ENCODE results near the gene AUH. TPM values are rescaled to one million over a fixed set of nuclear protein-coding genes. Genes with fewer than 3 reads are reported as not detected.
A peak's percentile ranks its signal among the peaks of the same experiment; 100 is the strongest.

AUH gene
- total RNA-seq, 1 experiment from 2014 or later, result 21.7 TPM

DNA sequence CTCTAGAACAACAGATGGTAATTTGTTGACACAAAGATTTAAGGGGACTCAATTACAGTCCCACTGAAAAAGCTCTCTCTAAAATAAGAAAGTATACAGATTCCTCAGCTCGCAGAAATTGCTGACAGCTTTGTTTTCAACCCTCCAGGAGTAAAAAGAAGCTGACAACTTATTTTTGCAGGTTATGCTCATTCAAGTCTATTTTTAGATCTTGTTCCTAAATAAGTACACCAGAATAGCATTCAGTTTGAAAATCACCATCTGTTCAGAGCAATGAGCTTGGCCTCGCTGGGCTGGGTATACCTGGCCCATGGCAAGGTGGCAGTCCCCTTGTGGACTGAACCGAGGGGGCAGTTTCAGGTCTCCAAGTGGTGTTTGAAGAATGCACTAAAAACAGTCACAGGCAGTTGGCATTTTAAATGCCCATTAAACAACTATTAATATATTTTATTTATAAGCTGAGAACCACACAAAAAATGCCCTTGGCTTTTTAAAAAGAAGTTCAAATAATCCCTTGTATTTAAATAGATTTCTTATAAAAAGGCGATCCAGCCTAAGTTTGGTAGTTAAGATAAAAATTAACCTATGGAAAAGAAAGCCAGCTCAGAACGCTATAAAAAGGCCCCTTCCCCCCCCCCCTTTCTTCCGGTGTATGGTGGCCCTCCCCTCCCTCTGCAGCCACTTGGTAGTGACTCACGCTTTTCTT is 169.2 kb downstream of the AUH start:
- H2BK5ac ChIP-seq (ENCODE audit: insufficient read length, low read length), result no peak overlapping the region
- H3K27me3 ChIP-seq (ENCODE audit: insufficient read depth, low read length), result peaks cover 4% of the 10 kb centered on the region; the same call in 1 of the 2 replicates
- H3K18ac ChIP-seq (ENCODE audit: insufficient read length, low read depth, low read length), result no peak overlapping the region
- no peaks in the 10 kb centered on the region for H3K9me3 ChIP-seq (ENCODE audit: control insufficient read depth, low read depth, low read length)
- Mint-ChIP-seq H3K4me3 (peak overlapping the region; percentile 72 to 83; a peak in 4 of 5 replicates), H3K27me3 (ENCODE audit: low read depth) (peaks cover 50% of the 10 kb centered on the region), H3K27ac (no peak overlapping the region), H3K36me3 (ENCODE audit: insufficient read depth in 1 of 3, low read depth in 3 of 3) (peaks cover 0 to 10% (median 0%) of the 10 kb centered on the region in 3 experiments; a peak in 3 of 7 replicates), H3K9me3 (peaks cover 6 to 19% of the 10 kb centered on the region in 2 experiments; a peak in 3 of 5 replicates), H3K4me1 (peaks cover 10 to 20% of the 10 kb centered on the region in 2 experiments)
- H4K91ac ChIP-seq (ENCODE audit: insufficient read length, low read depth, low read length), result no peak overlapping the region
- no peaks in the 10 kb centered on the region for H3K79me1 ChIP-seq (ENCODE audit: insufficient read depth, low read depth, low read length, poor library complexity, severe bottlenecking)
- H4K20me1 ChIP-seq (ENCODE audit: control insufficient read depth, insufficient read depth, insufficient read length), result no peaks in the 10 kb centered on the region
- no peak overlapping the region for H4K8ac ChIP-seq (replicated peaks; ENCODE audit: insufficient read length, low read depth, low read length)
- no peak overlapping the region for H3K56ac ChIP-seq (ENCODE audit: insufficient read length, low read depth, low read length)
- no peak overlapping the region for H2BK120ac ChIP-seq (ENCODE audit: low read depth, low read length, poor library complexity, severe bottlenecking)
- no peak overlapping the region for H3K9ac ChIP-seq (ENCODE audit: extremely low read depth, insufficient read length, low read length)
- H3K23me2 ChIP-seq (ENCODE audit: insufficient read length, low read depth, low read length, poor library complexity, severe bottlenecking), result no peaks in the 10 kb centered on the region
- no peak overlapping the region for H3K4ac ChIP-seq (ENCODE audit: low read depth, low read length)
- no peak overlapping the region for H3K27ac ChIP-seq (ENCODE audit: insufficient read length, low read depth, low read length)
- no peak overlapping the region for H2AK5ac ChIP-seq (ENCODE audit: insufficient read length, low read length)
- no peak overlapping the region for H2BK20ac ChIP-seq (ENCODE audit: low read depth, low read length, poor library complexity, severe bottlenecking)
- H2BK12ac ChIP-seq (ENCODE audit: insufficient read length, low read depth, low read length), result no peak overlapping the region
- H3K4me1 ChIP-seq (ENCODE audit: insufficient read depth, low read length), result no peaks in the 10 kb centered on the region; the same call in 1 of the 2 replicates
- WGBS (ENCODE audit: extremely low coverage, insufficient read length, low lambda C conversion rate), result no CpG with 5 or more reads among the region's 7 CpGs
- TF ChIP-seq, protein P1, sequence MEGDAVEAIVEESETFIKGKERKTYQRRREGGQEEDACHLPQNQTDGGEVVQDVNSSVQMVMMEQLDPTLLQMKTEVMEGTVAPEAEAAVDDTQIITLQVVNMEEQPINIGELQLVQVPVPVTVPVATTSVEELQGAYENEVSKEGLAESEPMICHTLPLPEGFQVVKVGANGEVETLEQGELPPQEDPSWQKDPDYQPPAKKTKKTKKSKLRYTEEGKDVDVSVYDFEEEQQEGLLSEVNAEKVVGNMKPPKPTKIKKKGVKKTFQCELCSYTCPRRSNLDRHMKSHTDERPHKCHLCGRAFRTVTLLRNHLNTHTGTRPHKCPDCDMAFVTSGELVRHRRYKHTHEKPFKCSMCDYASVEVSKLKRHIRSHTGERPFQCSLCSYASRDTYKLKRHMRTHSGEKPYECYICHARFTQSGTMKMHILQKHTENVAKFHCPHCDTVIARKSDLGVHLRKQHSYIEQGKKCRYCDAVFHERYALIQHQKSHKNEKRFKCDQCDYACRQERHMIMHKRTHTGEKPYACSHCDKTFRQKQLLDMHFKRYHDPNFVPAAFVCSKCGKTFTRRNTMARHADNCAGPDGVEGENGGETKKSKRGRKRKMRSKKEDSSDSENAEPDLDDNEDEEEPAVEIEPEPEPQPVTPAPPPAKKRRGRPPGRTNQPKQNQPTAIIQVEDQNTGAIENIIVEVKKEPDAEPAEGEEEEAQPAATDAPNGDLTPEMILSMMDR (conservative IDR thresholded peaks at IDR 0.05), result no peak
- H4K5ac ChIP-seq (ENCODE audit: insufficient read length, low read depth, low read length), result no peak overlapping the region
- H3K14ac ChIP-seq (ENCODE audit: insufficient read depth, low read length), result no peak overlapping the region
- H3T11ph ChIP-seq (ENCODE audit: low read length), result no peak overlapping the region
- H3K79me2 ChIP-seq (ENCODE audit: insufficient read depth, low read length), result no peaks in the 10 kb centered on the region
- H3K4me2 ChIP-seq (ENCODE audit: insufficient read depth, insufficient read length, low read length), result peak overlapping the region; percentile 52
- no peak overlapping the region for H2BK15ac ChIP-seq (ENCODE audit: low read depth, low read length)
- no peak overlapping the region for H3K23ac ChIP-seq (ENCODE audit: insufficient read length, low read depth, low read length)
- no peak overlapping the region for H2AFZ ChIP-seq (ENCODE audit: low read length)
- no peak for DNase-seq
